Glomerular visceral epithelial cell (primary cell): Measurements from ENCODE around the gene CBFA2T2.

Experiments
- DNase-seq: peaks from one replicate; pipeline ENCODE4 v3.0.0-alpha.2; 2016; ENCODE audit errors: extremely low spot score

The CBFA2T2 gene

GRCh38 chr20:33677991-33678702 is 188.3 kb downstream of the CBFA2T2 start:
- DNase-seq, result no peak

- DNase-seq, result no peak
Observed at GRCh38 chr20:33679758-33680485, 190.0 kb downstream of the CBFA2T2 start.

GRCh38 chr20:33680686-33681085 is 190.8 kb downstream of the CBFA2T2 start:
- DNase-seq, result no peak

- DNase-seq, result no peak
Observed at GRCh38 chr20:33681288-33681687, 191.4 kb downstream of the CBFA2T2 start.

GRCh38 chr20:33681728-33682353 is 191.9 kb downstream of the CBFA2T2 start:
- DNase-seq, result no peak

- DNase-seq, result no peak
Observed at GRCh38 chr20:33684533-33685327, 194.8 kb downstream of the CBFA2T2 start.

GRCh38 chr20:33685328-33686099 is 195.6 kb downstream of the CBFA2T2 start:
- peak; percentile 60 for DNase-seq

- peak; percentile 97 for DNase-seq
Observed at GRCh38 chr20:33686100-33686983, 196.4 kb downstream of the CBFA2T2 start, which contains the start of gene E2F1. Gene E2F1, minus strand, starts transcription at chr20:33686385. Its CDS starts 121 bp downstream, at chr20:33686264.

- no peak for DNase-seq
Observed at GRCh38 chr20:33686984-33687366, 197.1 kb downstream of the CBFA2T2 start.

GRCh38 chr20:33687370-33687915 is 197.5 kb downstream of the CBFA2T2 start:
- no peak for DNase-seq

- no peak for DNase-seq
Observed at GRCh38 chr20:33687993-33688937, 198.4 kb downstream of the CBFA2T2 start.

- no peak for DNase-seq
Observed at GRCh38 chr20:33688938-33689424, 199.1 kb downstream of the CBFA2T2 start.

GRCh38 chr20:33689493-33689892 is 199.6 kb downstream of the CBFA2T2 start:
- no peak for DNase-seq

- peak; percentile 63 for DNase-seq
Observed at GRCh38 chr20:33689973-33690372, 200.1 kb downstream of the CBFA2T2 start.

- no peak for DNase-seq
Observed at GRCh38 chr20:33693289-33693688, 203.4 kb downstream of the CBFA2T2 start.

- DNase-seq, result no peak
Observed at GRCh38 chr20:33693741-33694638, 204.1 kb downstream of the CBFA2T2 start.

- DNase-seq, result no peak
Observed at GRCh38 chr20:33694639-33695012, 204.7 kb downstream of the CBFA2T2 start.
